Cardiac fibroblast (primary cell): ENCODE data around the gene VCAN.

ENCODE experiments used
- DNase-seq, 2 donors: peaks; one replicate each; pipeline versions ENCODE4 v3.0.0 to v3.0.0-alpha.2; 2010; ENCODE audit warnings: low read depth in 2 of 2
- H3K4me3 ChIP-seq, 2 donors: replicated peaks in 1 of 2; 1 replicate in 1 of 2; 2 replicates in 1 of 2; pipeline ENCODE4 v1.5.1; 2011; ENCODE audit warnings: low read depth in 2 of 2, low read length in 2 of 2, mild to moderate bottlenecking in 2 of 2, moderate library complexity in 1 of 2
- TF ChIP-seq, protein P1 (sequence below): IDR thresholded peaks from one replicate; pipeline ENCODE4 v1.5.1; 2011; ENCODE audit warnings: low read depth, mild to moderate bottlenecking, low read length, inconsistent platforms

The VCAN gene

DNA sequence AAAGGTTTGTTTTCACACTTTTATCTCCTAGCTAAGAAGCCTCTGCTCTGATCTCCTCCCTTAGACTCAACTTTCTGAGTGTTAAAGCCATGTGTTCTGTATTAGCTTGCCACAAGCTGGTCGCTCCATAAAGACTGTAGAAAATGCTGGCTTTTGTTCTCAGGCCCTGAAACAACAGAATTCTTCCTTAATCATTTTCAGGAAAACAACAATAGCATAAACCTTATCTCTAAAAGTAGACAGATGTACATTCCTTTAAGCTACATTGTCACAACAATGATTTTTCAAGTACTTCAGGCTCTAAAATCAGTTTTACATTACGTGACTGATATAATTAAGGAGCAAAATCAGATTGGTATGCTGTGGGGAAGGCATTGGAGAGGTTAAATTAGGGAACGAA lies 41.9 kb downstream of the VCAN start:
- H3K4me3 ChIP-seq: no peak overlapping the region
- DNase-seq: peak in 1 of 2 donors; percentile 31
- TF ChIP-seq, protein P1, sequence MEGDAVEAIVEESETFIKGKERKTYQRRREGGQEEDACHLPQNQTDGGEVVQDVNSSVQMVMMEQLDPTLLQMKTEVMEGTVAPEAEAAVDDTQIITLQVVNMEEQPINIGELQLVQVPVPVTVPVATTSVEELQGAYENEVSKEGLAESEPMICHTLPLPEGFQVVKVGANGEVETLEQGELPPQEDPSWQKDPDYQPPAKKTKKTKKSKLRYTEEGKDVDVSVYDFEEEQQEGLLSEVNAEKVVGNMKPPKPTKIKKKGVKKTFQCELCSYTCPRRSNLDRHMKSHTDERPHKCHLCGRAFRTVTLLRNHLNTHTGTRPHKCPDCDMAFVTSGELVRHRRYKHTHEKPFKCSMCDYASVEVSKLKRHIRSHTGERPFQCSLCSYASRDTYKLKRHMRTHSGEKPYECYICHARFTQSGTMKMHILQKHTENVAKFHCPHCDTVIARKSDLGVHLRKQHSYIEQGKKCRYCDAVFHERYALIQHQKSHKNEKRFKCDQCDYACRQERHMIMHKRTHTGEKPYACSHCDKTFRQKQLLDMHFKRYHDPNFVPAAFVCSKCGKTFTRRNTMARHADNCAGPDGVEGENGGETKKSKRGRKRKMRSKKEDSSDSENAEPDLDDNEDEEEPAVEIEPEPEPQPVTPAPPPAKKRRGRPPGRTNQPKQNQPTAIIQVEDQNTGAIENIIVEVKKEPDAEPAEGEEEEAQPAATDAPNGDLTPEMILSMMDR: no peak

DNA sequence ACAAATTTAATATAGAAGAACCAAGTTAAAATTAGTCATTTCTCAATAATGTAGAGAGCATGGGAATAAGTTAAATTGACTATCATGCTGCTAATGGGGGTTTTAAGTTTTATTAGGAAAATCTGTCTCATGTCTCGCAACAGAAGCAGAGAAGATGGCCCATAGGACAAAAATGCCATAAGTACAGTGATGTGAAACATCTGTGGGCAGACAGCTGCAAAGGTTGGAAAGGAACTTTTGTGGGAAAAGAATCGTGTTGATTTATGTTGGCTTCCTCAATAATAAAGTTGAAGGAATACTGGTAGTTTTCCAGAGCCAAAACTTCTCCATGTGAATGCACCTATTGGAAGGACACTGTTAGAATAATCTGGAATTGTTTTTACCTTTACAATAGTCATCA lies 44.8 kb downstream of the VCAN start:
- TF ChIP-seq, protein P1: no peak
- H3K4me3 ChIP-seq: no peak overlapping the region
- DNase-seq: no peak

DNA sequence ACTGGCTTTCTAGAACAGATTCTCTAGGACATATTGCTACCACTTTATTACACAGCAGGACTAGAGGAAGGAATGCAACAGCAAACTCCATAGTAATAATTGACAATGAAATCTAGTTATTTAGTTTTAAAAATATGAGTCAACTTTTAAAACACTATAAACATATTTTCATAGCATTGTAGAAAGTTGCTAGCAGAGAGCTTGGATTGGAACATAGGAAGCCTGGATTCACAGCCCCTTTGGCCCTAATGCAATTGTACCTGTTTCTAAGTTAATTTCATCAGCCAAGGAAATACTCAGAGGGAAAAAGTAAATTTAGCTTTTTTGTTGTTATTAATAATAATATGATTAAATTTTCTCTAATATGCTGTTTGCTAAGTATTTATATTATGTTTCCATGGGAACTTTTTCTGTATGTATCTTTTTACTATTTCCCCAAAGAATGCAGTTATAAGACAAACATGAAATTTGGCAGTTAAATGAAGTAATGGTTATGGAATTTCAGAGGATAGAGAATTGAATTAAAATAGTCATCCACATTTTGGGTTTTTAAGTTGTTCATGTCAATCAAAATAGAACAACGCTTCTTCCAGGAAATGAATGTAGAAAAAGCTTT lies 45.6 kb downstream of the VCAN start:
- H3K4me3 ChIP-seq: no peak overlapping the region
- TF ChIP-seq, protein P1: peak; percentile 40
- peak in 1 of 2 donors; percentile 53 for DNase-seq

DNA sequence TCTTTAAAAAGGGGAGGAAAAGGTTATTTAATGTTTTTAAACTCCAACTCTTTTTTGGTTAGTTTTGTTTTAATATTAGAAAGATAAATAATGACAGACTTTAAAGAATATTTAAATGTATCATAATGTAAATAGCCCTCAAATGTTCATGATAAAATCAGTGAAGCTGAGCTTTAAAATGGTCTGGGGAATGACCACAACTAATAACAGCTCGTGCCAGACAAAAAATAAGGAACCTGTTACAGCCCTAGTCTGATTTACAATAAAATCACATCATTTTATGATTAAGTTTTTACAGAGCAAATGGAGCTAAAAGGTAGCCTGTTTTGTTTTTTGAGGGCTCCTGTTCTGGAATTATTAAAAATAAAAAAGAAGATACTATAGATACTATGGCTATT lies 46.1 kb downstream of the VCAN start:
- no peak for DNase-seq
- TF ChIP-seq, protein P1: no peak
- no peak overlapping the region for H3K4me3 ChIP-seq

DNA sequence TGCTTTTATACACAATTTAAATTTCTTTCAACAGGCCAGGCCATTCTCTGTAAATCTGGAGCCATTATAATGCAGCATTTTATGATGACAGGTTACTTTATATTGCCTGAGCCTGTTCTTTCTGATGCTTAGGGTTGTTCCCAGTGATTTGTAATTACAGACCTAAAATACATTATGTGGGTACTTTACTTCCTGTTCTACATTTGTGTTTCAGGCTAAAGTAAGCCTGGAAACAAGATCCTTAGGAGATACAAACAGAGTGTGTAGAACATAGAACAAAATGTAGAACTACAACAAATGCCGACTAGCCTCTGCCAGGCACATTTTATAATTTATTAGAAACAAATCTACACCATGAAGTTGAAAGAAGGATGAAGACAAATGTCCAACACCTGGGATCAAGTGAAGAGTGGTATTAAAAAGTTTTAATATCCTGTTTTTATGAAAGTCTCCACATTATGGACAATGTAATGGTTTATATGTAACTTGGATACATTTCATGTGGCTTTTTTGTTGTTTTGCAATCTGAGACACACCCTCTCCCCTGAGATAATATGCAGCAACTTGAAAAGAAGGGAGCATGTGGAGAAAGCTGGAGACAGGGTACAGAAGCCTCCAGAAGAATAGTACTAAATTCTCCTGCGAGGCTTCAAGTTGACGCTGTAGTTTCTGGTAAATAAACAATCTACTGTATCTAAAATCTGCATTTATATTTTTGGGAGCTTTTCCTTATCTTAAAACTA lies 46.9 kb downstream of the VCAN start:
- H3K4me3 ChIP-seq: no peak overlapping the region
- peak; percentile 50 to 62 for DNase-seq

DNA sequence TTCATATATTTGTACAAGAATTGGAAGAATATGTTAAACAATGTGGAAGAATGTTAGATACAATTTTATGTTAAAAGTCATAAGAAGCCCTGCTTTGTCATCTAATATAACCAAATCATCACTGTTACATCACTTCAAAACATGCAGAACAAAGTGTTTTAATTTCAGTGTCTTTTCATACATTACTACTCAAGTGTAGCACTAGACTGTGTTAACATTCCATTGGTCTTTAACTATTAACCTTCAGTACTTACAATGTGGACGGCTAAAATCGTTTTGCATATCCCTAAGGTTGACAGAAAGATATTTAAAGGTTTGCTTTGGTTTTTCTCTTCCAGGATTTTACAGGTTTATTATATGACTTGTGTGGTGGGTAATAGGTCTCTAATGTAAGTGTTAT lies 50.9 kb downstream of the VCAN start:
- DNase-seq: no peak
- H3K4me3 ChIP-seq: no peak overlapping the region
- TF ChIP-seq, protein P1: no peak

More for the DNA sequence above, 46.9 kb downstream of the VCAN start:
- TF ChIP-seq, protein P1: no peak
